ENCODE measurements around the gene INPP1.

- TF ChIP-seq CTCF (conservative IDR thresholded peaks at IDR 0.05) (no peak), ZFX (IDR thresholded peaks at IDR 0.05) (no peak)
These were observed 3.0 kb upstream of the INPP1 start for GRCh38 chr2:190340369-190340768.

All from C4-2B (cell line).